CD4-positive, alpha-beta T cell treated with Interleukin-6 at 100 ng/mL for 8 hours (primary cell): Measurements from ENCODE around the gene AK1.
"Not testable (repeated sequence)": the region's sequence is repeated elsewhere in the genome, so short reads cannot be mapped to it uniquely, and the experiment has no call there.

Source experiments
- DNase-seq: peaks from one replicate; pipeline ENCODE4 v3.0.0-alpha.2; 2020; ENCODE audit warnings: mixed read lengths, low spot score

Gene AK1

GRCh38 chr9:127883959-127884358 lies 6.5 kb upstream of the AK1 start:
- DNase-seq = no peak

- not testable (repeated sequence) for DNase-seq
These were observed 4.2 kb upstream of the AK1 start for GRCh38 chr9:127881715-127882114.

GRCh38 chr9:127880143-127880542 lies 2.7 kb upstream of the AK1 start:
- DNase-seq = no peak

- DNase-seq = no peak
These were observed 1.3 kb upstream of the AK1 start for GRCh38 chr9:127878652-127879390.

GRCh38 chr9:127878001-127878651 lies 651 bp upstream of the AK1 start:
- DNase-seq = no peak

- no peak for DNase-seq
These were observed 512 bp downstream of the AK1 start for GRCh38 chr9:127876764-127877562.

- DNase-seq = no peak
These were observed 1.3 kb downstream of the AK1 start for GRCh38 chr9:127876026-127876763.

- no peak for DNase-seq
These were observed 2.0 kb downstream of the AK1 start for GRCh38 chr9:127875306-127875966.

- DNase-seq = no peak
These were observed 2.9 kb downstream of the AK1 start for GRCh38 chr9:127874301-127875221.

GRCh38 chr9:127873886-127874285 lies 3.6 kb downstream of the AK1 start:
- DNase-seq = no peak

- no peak for DNase-seq
These were observed 4.2 kb downstream of the AK1 start for GRCh38 chr9:127873223-127873691.

- DNase-seq = no peak
These were observed 4.9 kb downstream of the AK1 start for GRCh38 chr9:127872369-127873222.

- no peak for DNase-seq
These were observed 5.9 kb downstream of the AK1 start for GRCh38 chr9:127871531-127871930.

- no peak for DNase-seq
These were observed 6.6 kb downstream of the AK1 start for GRCh38 chr9:127870887-127871286.

- not testable (repeated sequence) for DNase-seq
These were observed 7.4 kb downstream of the AK1 start for GRCh38 chr9:127870153-127870491.

GRCh38 chr9:127869310-127870152 lies 7.9 kb downstream of the AK1 start:
- DNase-seq = peak; percentile 71

- DNase-seq = no peak
These were observed 9.1 kb downstream of the AK1 start for GRCh38 chr9:127868278-127868902.
